Skeletal muscle tissue (tissue), 4 donors: ENCODE data around the gene ALDH2. TPM values are rescaled to one million over a fixed set of nuclear protein-coding genes. Genes with fewer than 3 reads are reported as not detected.
"Not testable (repeated sequence)": the region's sequence is repeated elsewhere in the genome, so short reads cannot be mapped to it uniquely, and the experiment has no call there.

Experiments used
- H3K27ac ChIP-seq: one replicate; pipeline ENCODE4 v1.7.0; 2013; ENCODE audit warnings: mild to moderate bottlenecking, low read depth, low read length, inconsistent platforms
- H3K27me3 ChIP-seq, 3 donors: one replicate each; pipeline ENCODE4 v1.7.0; 2013; ENCODE audit warnings: low read length in 3 of 3; ENCODE audit not compliant: control insufficient read depth in 3 of 3, insufficient read depth in 3 of 3
- H3K36me3 ChIP-seq, 3 donors: one replicate each; pipeline ENCODE4 v1.7.0; 2013; ENCODE audit warnings: low read length in 3 of 3; ENCODE audit not compliant: control insufficient read depth in 3 of 3, insufficient read depth in 3 of 3
- H3K4me1 ChIP-seq, 3 donors: one replicate each; pipeline ENCODE4 v1.7.0; 2013; ENCODE audit warnings: low read length in 3 of 3, mild to moderate bottlenecking in 3 of 3; ENCODE audit not compliant: control insufficient read depth in 3 of 3, insufficient read depth in 3 of 3
- H3K4me3 ChIP-seq, 3 donors: one replicate each; pipeline ENCODE4 v1.7.0; 2013; ENCODE audit warnings: low read length in 3 of 3
- H3K9ac ChIP-seq, 3 donors: one replicate each; pipeline ENCODE4 v1.7.0; 2013; ENCODE audit warnings: low read length in 3 of 3, mild to moderate bottlenecking in 3 of 3, moderate library complexity in 2 of 3, low read depth in 1 of 3
- H3K9me3 ChIP-seq, 3 donors: one replicate each; pipeline ENCODE4 v1.7.0; 2013; ENCODE audit warnings: low read length in 3 of 3; ENCODE audit not compliant: control insufficient read depth in 3 of 3
- total RNA-seq: library from RNA; depleted of rRNA; stranded (reverse); fragments of >200 nt; gene quantifications from one replicate; pipeline ENCODE4 v1.2.3, GENCODE V29; 2014
- donor health status: Osteomylitis.

Gene ALDH2
- total RNA-seq, 1 donor from 2014 or later: 5.7 TPM

DNA sequence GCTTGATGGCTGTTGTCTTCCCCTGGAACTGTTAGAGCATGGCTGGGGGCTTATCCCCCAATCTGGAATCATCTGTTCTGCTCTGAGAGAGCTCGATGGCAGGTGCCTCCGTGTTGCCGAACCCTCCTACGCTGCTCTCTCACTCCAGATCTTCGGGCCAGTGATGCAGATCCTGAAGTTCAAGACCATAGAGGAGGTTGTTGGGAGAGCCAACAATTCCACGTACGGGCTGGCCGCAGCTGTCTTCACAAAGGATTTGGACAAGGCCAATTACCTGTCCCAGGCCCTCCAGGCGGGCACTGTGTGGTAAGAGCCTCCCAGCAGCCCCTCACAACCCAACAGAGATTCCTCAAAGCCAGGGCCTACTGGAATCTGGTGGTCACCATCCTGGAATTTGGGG is 33.0 kb downstream of the ALDH2 start:
- Histone ChIP-seq H3K4me1 (peaks cover 0 to 7% (median 5%) of the 10 kb centered on the region in 3 donors), H3K9me3 (no peaks in the 10 kb centered on the region), H3K27me3 (no peaks in the 10 kb centered on the region), H3K36me3 (peaks cover 34 to 43% (median 39%) of the 10 kb centered on the region in 3 donors), H3K4me3 (no peak overlapping the region), H3K9ac (no peak overlapping the region), H3K27ac (no peak overlapping the region)

DNA sequence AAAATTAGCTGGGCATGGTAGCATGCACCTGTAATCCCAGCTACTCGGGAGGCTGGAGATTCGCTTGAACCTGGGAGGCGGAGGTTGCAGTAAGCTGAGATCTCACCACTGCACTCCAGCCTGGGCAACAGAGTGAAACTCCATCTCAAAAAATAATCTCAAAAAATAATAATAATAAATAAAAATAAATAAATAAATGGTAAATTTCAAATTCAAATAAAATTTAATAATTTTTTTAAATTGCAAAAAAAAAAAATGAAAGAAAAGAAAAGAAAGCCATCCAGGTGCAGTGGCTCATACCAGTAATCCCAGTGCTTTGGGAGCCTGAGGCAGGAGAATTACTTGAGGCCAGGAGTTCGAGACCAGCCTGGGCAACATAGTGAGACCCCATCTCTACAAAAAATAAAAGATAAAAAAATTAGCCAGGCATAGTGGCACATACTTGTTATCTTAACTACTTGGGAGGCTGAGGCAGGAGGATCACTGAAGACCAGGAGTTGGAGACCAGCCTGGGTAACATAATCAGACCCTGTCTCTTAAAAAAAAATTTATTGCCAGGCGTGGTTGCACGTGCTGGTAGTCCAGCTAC is 36.4 kb downstream of the ALDH2 start:
- Histone ChIP-seq H3K9me3 (no peaks in the 10 kb centered on the region), H3K36me3 (peaks cover 37 to 45% (median 45%) of the 10 kb centered on the region in 3 donors), H3K9ac (no peak overlapping the region), H3K27me3 (no peaks in the 10 kb centered on the region), H3K27ac (no peak overlapping the region), H3K4me1 (peaks cover 0 to 3% (median 3%) of the 10 kb centered on the region in 3 donors), H3K4me3 (no peak overlapping the region)

DNA sequence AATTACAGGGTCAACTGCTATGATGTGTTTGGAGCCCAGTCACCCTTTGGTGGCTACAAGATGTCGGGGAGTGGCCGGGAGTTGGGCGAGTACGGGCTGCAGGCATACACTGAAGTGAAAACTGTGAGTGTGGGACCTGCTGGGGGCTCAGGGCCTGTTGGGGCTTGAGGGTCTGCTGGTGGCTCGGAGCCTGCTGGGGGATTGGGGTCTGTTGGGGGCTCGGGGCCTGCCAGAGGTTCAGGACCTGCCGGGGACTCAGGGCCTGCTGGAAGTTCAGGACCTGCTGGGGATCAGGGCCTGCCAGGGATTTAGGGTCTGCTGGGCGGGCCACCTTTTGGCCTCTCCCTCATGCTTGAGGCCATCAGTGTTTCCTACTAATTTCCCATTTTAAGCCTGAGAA is 37.1 kb downstream of the ALDH2 start:
- Histone ChIP-seq H3K4me3 (no peak overlapping the region), H3K36me3 (peaks cover 37 to 42% (median 42%) of the 10 kb centered on the region in 3 donors), H3K27me3 (no peaks in the 10 kb centered on the region), H3K9me3 (no peaks in the 10 kb centered on the region), H3K27ac (no peak overlapping the region), H3K9ac (no peak overlapping the region), H3K4me1 (no peaks in the 10 kb centered on the region)

DNA sequence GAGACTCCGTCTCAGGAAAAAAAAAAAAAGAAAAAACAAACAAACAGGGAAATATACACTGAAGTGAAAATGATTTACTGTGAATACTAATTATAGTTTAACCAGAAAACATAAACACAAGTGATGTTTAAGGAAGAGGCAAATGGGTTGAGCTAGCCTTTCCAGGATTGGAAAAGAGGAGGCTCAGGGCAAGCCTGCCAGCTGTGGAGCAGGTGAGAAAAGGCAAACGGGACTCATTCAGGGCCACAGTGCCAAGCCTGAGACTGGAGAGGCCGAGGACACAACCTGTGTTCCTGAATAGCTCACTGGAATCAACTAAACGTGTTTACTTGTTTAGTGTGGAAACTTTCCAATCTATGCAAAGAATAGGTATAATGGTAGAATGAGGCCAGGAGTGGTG is 39.6 kb downstream of the ALDH2 start:
- H3K4me1 ChIP-seq: no peaks in the 10 kb centered on the region
- H3K27me3 ChIP-seq: no peaks in the 10 kb centered on the region
- H3K9me3 ChIP-seq: no peaks in the 10 kb centered on the region
- H3K4me3 ChIP-seq: no peak overlapping the region
- no peak overlapping the region for H3K27ac ChIP-seq
- H3K36me3 ChIP-seq: peaks cover 28 to 39% (median 36%) of the 10 kb centered on the region in 3 donors
- H3K9ac ChIP-seq: no peak overlapping the region

DNA sequence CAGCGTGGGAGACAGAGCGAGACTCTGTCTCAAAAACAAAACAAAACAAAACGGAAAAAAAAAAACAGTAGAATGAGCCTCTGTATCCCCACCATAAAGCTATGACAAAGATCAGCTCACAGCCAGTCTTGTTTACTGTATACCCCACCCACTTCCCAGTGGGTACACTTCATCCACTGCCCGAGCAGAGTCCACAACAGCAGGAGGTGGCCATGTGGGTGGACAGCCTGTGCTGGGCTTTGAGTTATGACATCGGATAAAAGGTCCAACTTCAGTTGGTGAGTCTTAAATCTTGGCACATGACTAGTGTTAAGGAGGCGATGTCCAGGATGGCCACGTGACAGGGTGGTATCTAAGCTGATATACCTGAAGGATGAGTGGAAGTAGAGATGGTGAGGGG is 40.5 kb downstream of the ALDH2 start:
- Histone ChIP-seq H3K36me3 (peaks cover 23 to 34% (median 31%) of the 10 kb centered on the region in 3 donors), H3K27ac (no peak overlapping the region), H3K9me3 (no peaks in the 10 kb centered on the region), H3K27me3 (no peaks in the 10 kb centered on the region), H3K4me1 (no peaks in the 10 kb centered on the region), H3K9ac (no peak overlapping the region), H3K4me3 (no peak overlapping the region)

DNA sequence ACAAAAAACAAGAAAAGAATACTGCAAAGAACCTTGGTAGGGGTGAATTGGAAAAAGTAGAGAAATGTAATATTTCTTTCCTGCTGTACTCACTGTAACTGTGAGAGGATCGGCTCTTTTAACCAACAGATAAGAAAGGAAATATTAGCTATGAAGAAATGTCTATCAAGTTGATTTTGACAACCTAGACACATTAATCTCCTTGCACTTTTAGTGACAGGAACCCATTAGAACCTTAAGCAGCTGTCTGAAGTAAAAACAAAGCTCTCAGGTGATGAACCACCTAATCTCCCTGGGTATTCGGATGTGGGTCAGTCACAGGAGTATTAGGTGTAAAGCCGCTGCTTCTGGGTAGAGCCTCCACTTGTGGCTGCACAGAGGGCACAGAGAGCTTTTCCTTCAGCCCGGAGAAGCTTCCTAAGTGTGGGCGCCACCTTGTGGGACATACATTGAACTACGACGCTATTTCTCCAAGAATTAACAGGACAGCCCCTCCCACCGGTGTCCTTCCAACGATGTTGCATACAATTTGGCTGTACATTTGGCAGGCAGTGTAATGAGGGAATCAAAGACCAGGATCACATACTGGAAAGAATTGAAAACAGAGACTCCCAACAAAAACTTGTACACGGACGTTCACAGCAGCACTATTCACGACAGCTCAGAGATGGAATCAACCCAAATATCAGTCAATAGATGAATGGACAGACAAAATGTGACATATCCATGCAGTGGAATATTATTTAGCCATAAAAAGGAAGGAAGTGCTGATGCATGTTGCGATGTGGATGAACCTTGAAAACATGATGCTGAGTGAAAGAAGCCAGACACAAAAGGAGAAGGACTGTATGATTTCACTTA is 46.4 kb downstream of the ALDH2 start:
- Histone ChIP-seq H3K9ac (no peak overlapping the region), H3K27ac (no peak overlapping the region), H3K36me3 (peaks cover 9 to 12% (median 10%) of the 10 kb centered on the region in 3 donors), H3K4me1 (peaks cover 0 to 3% (median 2%) of the 10 kb centered on the region in 3 donors), H3K27me3 (no peaks in the 10 kb centered on the region), H3K9me3 (no peaks in the 10 kb centered on the region), H3K4me3 (no peak overlapping the region)

DNA sequence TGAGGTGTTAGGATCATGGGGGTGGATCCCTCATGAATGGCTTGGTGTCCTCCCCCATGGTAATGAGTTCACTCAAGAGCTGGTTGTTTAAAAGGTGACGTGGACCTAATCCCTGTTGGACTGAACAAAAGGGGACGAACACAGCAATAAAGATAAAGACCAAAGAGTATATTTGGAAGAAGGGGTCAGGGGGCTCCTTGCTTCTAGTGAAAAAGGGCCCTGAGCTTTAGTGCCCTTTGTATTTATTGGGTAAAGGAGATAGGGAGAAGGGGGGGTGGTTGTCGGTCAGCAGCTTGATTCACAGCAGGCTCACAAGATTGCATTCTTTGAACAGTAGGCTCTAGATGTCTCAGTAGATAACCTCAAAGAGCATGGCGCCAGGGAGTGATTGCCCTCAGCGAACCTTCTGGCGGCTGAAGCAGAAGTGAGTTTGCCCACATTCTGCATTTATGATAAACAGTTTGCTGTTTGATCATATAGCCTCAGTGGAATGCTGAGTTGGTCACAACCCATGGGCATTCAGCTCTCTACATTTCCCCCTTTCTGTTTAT is 49.4 kb downstream of the ALDH2 start:
- Histone ChIP-seq H3K9ac (no peak overlapping the region), H3K9me3 (no peaks in the 10 kb centered on the region), H3K36me3 (no peaks in the 10 kb centered on the region), H3K4me3 (no peak overlapping the region), H3K27me3 (no peaks in the 10 kb centered on the region), H3K4me1 (peaks cover 0 to 14% (median 8%) of the 10 kb centered on the region in 3 donors), H3K27ac (no peak overlapping the region)

DNA sequence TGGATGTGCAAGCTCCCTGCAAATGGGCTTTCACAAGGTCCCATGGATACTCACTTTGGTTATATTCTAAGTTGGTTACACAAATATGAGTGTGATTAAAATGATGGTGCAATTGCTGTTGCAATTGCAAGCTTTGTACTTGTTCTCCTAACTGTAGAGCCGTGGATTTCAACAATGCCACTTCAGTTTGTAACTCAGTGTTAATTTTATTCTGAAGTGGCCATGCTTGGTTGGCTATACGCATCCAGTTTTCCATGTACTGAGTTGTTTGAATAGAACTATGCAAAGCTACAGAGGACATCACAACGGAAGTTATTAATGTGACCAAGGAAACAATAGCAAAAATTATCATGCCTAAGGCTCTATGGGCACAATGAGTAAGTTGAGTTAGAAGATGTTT is 50.2 kb downstream of the ALDH2 start:
- not testable (repeated sequence) for H3K27me3 ChIP-seq, H3K4me3 ChIP-seq, H3K9ac ChIP-seq, H3K9me3 ChIP-seq, H3K36me3 ChIP-seq, H3K27ac ChIP-seq
- peaks cover 0 to 14% (median 8%) of the 10 kb centered on the region in 3 donors for H3K4me1 ChIP-seq

DNA sequence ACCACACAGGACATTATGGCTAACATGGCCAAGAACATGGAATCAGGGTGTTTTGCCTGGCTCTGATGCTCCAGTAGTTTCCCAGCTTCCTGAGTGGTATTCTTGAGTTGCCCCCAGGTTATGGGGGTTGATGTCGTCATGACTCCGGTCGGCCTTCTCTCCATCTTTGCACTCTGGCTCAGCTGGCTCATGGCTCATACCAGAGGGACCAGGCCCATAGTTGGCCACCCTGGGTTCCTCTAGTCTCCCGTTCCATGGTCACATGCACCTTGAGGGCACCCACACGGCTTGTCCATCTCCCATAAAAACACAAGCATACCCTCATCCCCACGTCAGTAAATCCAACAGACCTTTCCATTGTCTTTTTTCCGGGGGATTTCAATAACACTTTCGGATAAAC is 51.6 kb downstream of the ALDH2 start:
- H3K4me1 ChIP-seq: peaks cover 0 to 12% (median 7%) of the 10 kb centered on the region in 3 donors
- no peaks in the 10 kb centered on the region for H3K27me3 ChIP-seq
- H3K9ac ChIP-seq: no peak overlapping the region
- no peak overlapping the region for H3K4me3 ChIP-seq
- no peak overlapping the region for H3K27ac ChIP-seq
- H3K9me3 ChIP-seq: no peaks in the 10 kb centered on the region
- no peaks in the 10 kb centered on the region for H3K36me3 ChIP-seq
